ENCODE data around the gene ALPG.

GRCh38 chr2:232396683-232397082, 10.0 kb upstream of the ALPG start:
- TF ChIP-seq, protein P1, sequence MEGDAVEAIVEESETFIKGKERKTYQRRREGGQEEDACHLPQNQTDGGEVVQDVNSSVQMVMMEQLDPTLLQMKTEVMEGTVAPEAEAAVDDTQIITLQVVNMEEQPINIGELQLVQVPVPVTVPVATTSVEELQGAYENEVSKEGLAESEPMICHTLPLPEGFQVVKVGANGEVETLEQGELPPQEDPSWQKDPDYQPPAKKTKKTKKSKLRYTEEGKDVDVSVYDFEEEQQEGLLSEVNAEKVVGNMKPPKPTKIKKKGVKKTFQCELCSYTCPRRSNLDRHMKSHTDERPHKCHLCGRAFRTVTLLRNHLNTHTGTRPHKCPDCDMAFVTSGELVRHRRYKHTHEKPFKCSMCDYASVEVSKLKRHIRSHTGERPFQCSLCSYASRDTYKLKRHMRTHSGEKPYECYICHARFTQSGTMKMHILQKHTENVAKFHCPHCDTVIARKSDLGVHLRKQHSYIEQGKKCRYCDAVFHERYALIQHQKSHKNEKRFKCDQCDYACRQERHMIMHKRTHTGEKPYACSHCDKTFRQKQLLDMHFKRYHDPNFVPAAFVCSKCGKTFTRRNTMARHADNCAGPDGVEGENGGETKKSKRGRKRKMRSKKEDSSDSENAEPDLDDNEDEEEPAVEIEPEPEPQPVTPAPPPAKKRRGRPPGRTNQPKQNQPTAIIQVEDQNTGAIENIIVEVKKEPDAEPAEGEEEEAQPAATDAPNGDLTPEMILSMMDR (IDR thresholded peaks at IDR 0.05; ENCODE audit: low read depth, low read length, missing input control) = no peak
- TF ChIP-seq, protein P2, sequence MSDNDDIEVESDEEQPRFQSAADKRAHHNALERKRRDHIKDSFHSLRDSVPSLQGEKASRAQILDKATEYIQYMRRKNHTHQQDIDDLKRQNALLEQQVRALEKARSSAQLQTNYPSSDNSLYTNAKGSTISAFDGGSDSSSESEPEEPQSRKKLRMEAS (IDR thresholded peaks at IDR 0.05) = no peak
- TF ChIP-seq YY1 (IDR thresholded peaks at IDR 0.05) (no peak), SP1 (IDR thresholded peaks at IDR 0.05) (no peak), JUND (IDR thresholded peaks at IDR 0.05) (no peak)

Measured in liver (tissue), 3 donors.